ENCODE measurements around the gene C13orf42. TPM values are rescaled to one million over a fixed set of nuclear protein-coding genes. Genes with fewer than 3 reads are reported as not detected.

The C13orf42 gene
- total RNA-seq, result not detected
- long read RNA-seq, result 0 reads

- intact Hi-C loops (cut with DNase I, micrococcal nuclease), result no loop called here
- no peak for ATAC-seq
- DNase-seq, result no peak
Observed at GRCh38 chr13:51111174-51111573, at the start of gene C13orf42. C13orf42 (minus strand) TSS chr13:51111274; CDS start chr13:51111209, 65 bp downstream.

GRCh38 chr13:51158880-51159518 lies 47.9 kb upstream of the C13orf42 start:
- no peak for DNase-seq
- ATAC-seq, result no peak
- intact Hi-C loops (cut with DNase I, micrococcal nuclease), result no loop called here

GRCh38 chr13:51158365-51158764 lies 47.3 kb upstream of the C13orf42 start:
- no peak for DNase-seq
- intact Hi-C loops (cut with DNase I, micrococcal nuclease), result no loop called here
- no peak for ATAC-seq

DNA sequence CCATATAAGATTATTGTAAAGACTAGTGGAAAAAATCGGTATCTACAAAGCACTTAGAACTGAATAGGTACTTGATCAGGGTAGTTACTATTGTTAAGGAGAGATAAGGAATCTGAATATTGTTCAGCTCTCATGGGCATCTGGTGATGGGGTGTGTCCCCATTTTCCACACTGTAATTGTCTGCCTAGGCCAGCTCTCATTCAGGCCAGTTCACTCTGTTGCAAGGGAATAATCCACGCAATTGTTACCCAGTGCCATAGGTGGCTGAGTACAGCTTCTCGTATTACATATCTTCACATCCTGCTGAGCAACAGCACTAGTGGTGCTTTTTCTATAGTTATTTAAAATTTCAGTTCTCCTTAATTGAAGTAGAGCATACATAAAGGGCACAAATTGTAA lies 45.6 kb upstream of the C13orf42 start:
- DNase-seq (no peak), ATAC-seq (no peak)
- intact Hi-C loops (cut with DNase I, micrococcal nuclease), result no loop called here

DNA sequence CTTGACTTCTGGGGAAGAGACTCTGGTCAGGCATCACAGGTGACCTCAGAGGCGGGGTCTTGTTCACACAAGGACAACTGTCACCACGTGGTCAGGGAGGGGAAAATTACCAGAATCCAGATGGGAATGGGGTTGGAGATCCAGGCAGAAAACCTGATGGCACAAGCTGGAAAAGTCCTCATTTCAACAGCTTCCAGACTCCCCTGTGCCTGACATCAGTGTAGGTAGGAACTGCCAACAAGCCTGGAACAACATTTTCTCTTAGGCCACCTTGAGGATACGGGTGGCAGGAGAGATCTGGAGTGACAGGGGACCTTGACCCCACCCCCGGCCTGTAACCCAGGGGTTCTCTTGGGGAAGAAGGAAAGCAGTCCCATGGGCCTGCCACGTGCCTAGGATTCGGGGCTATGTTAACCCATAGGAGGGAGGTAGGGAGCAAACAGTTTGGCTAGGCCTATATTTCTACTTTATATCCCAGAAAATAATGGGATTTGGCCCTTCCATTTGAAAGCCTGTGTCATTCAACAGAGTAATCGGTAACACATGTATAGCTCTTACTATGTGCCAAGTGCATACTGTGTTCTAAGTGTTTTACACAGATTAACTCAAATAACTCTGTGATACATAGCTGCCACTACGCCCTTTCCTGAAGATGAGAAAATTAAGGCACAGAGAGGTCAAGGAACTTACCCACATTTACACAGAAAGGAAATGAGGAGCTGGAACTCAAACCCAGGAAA lies 44.9 kb upstream of the C13orf42 start:
- intact Hi-C loops (cut with DNase I, micrococcal nuclease), result no loop called here
- DNase-seq, result no peak
- no peak for ATAC-seq

DNA sequence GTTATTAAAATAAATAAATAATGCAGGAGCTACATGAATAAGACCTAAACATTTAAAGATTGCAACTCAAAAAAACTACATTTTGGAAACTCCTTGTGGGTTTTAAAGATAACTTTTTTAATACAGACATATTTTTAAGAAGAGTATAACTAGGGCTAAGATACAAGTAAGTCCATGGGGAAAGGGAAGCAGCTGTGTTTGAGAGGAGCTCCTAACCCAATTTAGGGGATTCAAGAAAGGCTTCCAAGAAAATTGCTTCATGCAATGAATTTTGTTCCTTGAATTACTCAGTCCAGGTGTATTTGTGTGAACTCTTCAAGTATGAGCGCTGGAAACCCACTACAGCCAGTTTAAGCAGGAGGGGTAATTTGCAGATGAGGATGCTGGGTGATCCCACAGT lies 44.1 kb upstream of the C13orf42 start:
- no peak for ATAC-seq
- intact Hi-C loops (cut with DNase I, micrococcal nuclease), result no loop called here
- no peak for DNase-seq

DNA sequence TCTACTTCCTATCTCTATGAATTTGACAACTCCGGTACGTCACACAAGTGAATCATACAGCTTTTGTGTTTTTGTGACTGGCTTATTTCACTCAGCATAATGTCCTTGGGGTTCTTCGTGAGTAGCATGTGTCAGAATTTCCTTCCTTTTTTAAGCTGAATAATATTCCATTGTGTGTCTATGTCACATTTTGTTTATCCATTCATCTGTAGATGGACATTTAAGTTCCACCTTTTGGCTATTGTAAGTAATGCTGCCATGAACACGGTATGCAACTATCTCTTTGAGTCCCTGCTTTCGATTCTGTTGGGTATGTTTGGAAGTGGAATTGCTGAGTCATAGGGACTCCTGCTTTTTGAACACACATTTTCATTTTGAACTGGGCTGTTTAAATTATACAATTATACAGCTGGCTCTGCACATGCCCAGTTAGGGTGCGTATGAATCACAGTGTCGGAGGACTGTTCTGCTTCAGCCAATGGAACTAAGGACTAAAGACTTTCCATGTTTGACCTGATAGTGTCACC lies 43.0 kb upstream of the C13orf42 start:
- intact Hi-C loops (cut with DNase I, micrococcal nuclease), result no loop called here
- DNase-seq (no peak), ATAC-seq (no peak)

GRCh38 chr13:51153527-51153926 lies 42.5 kb upstream of the C13orf42 start:
- no peak for ATAC-seq
- intact Hi-C loops (cut with DNase I, micrococcal nuclease), result no loop called here

DNA sequence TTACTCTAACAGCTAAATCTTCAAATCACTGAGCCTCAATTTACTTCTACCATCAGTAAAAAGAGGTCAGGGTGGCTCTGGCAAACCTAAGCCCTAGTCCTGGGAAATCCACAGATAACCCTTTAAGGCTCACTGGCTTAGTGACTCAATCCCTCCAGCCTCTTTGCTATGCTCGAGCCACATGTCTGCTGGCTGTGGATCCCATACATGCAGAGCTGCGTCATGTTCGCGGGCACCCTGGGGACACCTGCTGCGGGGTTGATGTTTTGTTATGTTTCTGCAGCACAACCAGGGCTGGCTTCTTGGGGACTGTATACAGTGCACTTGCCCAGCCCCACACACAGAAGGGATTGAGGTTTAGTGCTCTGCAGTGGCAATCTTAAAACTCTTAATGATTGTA lies 41.6 kb upstream of the C13orf42 start:
- ATAC-seq (no peak), DNase-seq (no peak)
- intact Hi-C loops (cut with DNase I, micrococcal nuclease), result no loop called here

More at GRCh38 chr13:51153527-51153926, 42.5 kb upstream of the C13orf42 start:
- no peak for DNase-seq

GRCh38 chr13:51151463-51151862 lies 40.4 kb upstream of the C13orf42 start:
- DNase-seq (no peak), ATAC-seq (no peak)
- intact Hi-C loops (cut with DNase I, micrococcal nuclease), result no loop called here

GRCh38 chr13:51148952-51149573 lies 38.0 kb upstream of the C13orf42 start:
- intact Hi-C loops (cut with DNase I, micrococcal nuclease), result loop anchor here in 1 of 2 donors (2.0 kb wide), 1 partner anchor 138 kb away; no protein-coding TSS in a partner anchor
- ATAC-seq (peak; percentile 31), DNase-seq (no peak)

- DNase-seq (no peak), ATAC-seq (no peak)
- intact Hi-C loops (cut with DNase I, micrococcal nuclease), result loop anchor here in 1 of 2 donors (2.0 kb wide), 1 partner anchor 138 kb away; no protein-coding TSS in a partner anchor
Observed at GRCh38 chr13:51148223-51148951, 37.3 kb upstream of the C13orf42 start.

DNA sequence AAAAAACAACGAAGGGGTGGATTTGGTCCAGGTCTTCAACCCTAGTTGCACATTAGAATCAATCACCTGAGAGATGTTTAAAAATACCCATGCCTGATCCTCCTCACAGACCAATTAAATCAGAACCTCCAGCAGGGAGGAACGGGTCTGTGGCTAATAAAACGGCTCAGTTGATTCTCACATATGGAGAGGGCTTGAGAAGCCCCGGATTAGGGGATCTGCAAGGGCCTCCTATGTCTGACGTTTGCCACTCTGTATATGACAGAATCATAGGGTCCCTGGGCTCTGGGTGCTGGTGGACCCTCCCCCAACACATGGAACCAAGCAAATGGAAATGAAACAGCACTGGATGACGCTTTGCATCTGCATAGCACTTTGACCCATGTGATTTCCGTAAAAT lies 36.7 kb upstream of the C13orf42 start:
- DNase-seq (no peak), ATAC-seq (no peak)
- intact Hi-C loops (cut with DNase I, micrococcal nuclease), result loop anchor here in 1 of 2 donors (2.0 kb wide), 1 partner anchor 139 kb away; no protein-coding TSS in a partner anchor

DNA sequence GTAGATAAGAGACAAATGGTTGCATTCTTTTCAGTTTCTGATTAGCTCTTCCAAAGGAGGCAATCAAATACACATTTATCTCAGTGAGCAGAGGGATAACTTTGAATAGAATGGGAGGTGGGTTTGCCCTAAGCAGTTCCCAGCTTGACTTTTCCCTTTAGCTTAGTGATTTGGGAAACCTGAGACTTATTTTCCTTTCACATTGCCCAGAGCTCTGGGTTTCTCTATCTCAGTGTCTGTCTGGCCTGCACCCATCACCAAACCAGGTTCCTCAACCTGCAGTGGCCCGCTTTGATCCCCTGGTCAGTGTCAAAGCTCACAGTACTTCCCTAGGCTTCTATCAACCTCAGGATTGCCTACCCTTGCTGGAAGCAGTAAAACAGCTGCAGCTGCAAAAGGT lies 35.6 kb upstream of the C13orf42 start:
- DNase-seq, result no peak
- intact Hi-C loops (cut with DNase I, micrococcal nuclease), result no loop called here
- ATAC-seq, result no peak

GRCh38 chr13:51137250-51137649 lies 26.2 kb upstream of the C13orf42 start:
- DNase-seq (no peak), ATAC-seq (no peak)
- intact Hi-C loops (cut with DNase I, micrococcal nuclease), result no loop called here

DNA sequence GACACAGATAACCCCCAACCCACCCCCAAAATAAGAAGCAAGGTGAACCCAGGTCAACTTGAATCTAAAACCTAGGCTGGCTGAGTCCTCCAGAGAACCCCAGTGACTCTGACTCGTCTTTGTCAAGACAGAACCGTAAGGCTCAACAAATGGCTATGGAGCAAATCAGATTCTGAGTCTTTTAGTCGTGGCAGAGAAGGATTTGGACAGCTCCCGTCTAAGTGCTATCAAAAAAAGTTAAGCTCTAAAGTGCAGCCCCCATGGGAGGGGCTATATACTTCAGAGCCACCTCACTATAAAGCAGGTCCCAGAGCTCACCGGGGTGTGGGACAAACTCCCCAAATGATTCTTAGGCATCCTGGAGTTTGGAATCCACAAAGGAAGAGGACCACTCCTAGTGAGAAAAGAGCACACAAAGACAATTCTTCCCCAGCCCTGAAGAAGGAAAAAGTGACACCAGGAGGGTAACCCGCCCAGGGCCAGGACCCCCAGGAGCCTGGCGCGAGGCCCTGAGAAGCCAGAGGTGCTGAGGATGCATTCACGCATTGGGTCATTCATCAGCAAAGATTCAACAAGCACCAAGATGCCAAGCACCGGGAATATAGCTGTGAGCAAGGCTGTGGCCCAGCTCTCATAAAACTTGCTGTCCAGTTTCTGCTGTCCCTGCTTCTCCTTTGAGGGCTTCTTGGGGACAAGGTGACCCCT lies 25.4 kb upstream of the C13orf42 start:
- DNase-seq, result no peak
- ATAC-seq, result no peak
- intact Hi-C loops (cut with DNase I, micrococcal nuclease), result no loop called here

DNA sequence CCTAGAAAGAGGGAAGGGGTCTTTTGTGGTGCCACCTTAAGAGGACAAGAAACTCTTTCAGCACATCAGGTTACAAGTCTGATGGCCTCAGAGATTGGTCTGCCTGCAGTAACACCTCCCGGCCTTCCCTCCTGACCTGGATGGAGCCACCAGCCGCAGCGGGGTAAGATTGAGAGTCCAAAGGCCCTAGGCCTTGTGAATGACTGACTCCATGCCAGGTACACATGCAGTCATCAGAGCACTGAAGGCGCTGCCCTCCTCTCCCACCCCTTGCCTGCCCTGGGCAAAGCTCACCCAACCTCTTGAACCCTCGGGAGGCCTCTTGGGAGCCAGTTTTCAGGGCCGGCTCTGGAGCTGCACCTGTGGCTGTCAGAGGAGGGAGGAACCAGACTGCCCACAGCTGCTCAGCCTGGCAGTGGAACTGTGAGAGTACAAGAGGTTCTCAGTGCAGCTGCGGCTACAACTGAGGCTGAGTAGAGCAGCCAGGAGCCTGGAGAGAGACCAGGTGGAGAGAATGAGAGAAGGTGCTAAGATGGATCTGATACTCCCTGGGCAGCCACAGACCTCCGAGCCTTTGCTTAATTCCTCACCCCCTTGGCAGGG lies 23.8 kb upstream of the C13orf42 start:
- DNase-seq (no peak), ATAC-seq (no peak)
- intact Hi-C loops (cut with DNase I, micrococcal nuclease), result no loop called here

DNA sequence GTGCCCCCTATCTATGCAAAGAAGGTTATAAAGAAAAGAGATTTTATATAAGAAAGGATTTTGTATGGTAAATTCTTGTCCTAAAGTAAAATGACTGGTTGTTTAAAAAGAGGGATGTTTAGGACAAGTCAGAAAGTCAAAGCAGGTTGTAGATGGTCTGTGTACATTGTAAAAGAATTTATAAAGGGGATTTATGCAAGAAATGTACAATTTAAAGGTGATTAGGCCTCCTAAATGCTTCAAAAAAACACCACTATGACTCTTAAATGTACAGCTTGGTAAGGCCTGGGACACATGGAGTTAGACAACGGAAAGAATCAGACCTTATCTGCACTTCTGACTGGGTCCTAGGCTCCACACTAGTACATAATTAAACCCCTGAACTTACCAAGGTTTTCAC lies 19.3 kb upstream of the C13orf42 start:
- intact Hi-C loops (cut with DNase I, micrococcal nuclease), result no loop called here
- ATAC-seq (no peak), DNase-seq (no peak)

All from left colon (tissue), 2 donors.